GM13977 (cell line): ENCODE data around the gene RNF31.

ENCODE experiments used
- DNase-seq: peaks from one replicate; pipeline ENCODE4 v3.0.0; 2012; ENCODE audit warnings: low spot score
- in situ Hi-C: fragments of 300-500 bp; cut with MboI; formaldehyde crosslinking; loops from one replicate; pipeline ENCODE4 v1.12.0; 2022; ENCODE audit warnings: low sequenced_read_pairs, low pct_unique_long_range_greater_than_20kb, mixed read lengths, inconsistent platforms; ENCODE audit not compliant: unreplicated experiment
- TF ChIP-seq, protein P1 (sequence below): IDR thresholded peaks from 2 replicates; pipeline ENCODE4 v1.5.1; 2012; ENCODE audit warnings: mild to moderate bottlenecking, control low read depth; ENCODE audit not compliant: insufficient read depth; ENCODE audit errors: extremely low read depth, missing control alignments

The RNF31 gene

DNA sequence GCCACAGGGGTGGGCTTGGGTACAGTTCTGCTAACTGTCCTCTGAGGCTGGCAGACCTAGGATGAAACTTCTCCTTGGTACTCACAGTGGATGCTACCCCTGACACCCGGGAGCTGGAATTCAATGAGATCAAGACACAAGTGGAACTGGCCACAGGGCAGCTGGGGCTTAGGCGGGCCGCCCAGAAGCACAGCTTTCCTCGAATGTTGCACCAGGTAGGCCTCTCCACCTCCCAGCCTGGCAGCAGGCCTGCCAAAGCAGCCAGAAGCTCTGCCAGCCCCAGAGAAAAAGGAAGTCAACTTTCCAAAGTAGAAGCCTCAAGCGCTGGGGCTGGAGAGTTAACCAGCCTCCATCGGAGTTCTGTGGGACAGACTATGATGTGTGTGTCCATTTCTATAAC, 30.1 kb upstream of the RNF31 start:
- TF ChIP-seq, protein P1, sequence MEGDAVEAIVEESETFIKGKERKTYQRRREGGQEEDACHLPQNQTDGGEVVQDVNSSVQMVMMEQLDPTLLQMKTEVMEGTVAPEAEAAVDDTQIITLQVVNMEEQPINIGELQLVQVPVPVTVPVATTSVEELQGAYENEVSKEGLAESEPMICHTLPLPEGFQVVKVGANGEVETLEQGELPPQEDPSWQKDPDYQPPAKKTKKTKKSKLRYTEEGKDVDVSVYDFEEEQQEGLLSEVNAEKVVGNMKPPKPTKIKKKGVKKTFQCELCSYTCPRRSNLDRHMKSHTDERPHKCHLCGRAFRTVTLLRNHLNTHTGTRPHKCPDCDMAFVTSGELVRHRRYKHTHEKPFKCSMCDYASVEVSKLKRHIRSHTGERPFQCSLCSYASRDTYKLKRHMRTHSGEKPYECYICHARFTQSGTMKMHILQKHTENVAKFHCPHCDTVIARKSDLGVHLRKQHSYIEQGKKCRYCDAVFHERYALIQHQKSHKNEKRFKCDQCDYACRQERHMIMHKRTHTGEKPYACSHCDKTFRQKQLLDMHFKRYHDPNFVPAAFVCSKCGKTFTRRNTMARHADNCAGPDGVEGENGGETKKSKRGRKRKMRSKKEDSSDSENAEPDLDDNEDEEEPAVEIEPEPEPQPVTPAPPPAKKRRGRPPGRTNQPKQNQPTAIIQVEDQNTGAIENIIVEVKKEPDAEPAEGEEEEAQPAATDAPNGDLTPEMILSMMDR, result no peak
- DNase-seq, result no peak
- in situ Hi-C loops, result no loop called here

DNA sequence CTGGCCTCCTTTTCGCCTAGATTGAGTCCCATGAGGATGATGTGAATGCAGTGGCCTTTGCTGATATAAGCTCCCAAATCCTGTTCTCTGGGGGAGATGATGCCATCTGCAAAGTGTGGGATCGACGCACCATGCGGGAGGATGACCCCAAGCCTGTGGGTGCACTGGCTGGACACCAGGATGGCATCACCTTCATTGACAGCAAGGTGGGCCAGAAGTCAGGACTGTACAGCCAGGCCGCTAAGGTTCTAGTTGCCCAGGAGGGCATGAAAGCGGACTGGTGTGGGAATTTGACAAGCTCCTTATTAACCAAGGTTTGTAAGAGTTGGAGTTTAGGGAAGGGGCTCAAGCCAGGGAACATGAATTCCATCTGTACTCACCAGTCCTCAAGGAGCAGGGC, 27.6 kb upstream of the RNF31 start:
- TF ChIP-seq, protein P1, result no peak
- DNase-seq, result no peak
- in situ Hi-C loops, result no loop called here

DNA sequence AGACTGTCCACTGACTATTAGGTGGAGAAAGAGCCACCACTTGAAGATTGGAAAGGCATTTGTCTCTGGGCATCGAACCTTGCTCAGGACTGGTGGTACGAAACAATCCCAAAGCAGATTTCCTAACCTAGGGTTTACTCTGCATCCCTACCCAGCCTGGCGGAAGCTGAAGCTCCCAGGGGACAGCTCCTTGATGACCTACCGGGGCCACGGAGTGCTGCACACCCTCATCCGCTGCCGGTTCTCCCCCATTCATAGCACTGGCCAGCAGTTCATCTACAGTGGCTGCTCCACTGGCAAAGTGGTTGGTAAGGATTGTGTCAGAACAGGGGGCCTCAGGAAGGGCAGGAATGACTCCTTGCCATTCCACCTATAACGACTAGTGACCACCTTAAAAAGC, 26.1 kb upstream of the RNF31 start:
- TF ChIP-seq, protein P1, result no peak
- in situ Hi-C loops, result no loop called here
- no peak for DNase-seq

DNA sequence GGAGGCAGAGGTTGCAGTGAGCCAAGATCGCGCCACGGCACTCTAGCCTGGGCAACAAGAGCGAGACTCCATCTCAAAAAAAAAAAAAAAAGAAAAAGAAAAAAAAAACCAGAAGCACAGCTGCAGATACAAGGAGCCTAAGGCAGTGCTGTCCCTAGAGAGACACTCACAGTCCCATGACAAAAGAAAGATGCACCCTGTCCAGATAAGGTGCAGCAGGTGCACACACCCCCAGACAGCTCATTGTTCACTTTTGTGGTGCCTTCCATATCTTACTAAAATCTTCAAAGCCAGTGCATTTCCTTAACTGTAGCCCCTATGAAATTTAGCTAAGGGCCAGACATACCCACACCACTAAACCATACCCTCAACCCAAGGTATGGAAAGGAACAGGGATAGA, 24.9 kb upstream of the RNF31 start:
- no peak for DNase-seq
- TF ChIP-seq, protein P1, result no peak
- in situ Hi-C loops, result no loop called here

DNA sequence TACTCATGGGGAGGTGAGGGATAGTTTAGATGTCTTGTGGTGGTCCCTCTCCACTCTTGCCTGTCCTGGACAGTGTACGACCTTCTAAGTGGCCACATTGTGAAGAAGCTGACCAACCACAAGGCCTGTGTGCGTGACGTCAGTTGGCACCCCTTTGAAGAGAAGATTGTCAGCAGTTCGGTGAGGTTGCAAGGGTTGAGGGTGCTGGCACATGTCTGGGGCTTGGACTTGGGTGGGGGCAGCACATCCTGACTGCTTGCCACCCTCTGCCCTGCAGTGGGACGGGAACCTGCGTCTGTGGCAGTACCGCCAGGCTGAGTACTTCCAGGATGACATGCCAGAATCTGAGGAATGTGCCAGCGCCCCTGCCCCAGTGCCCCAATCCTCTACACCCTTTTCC, 24.4 kb upstream of the RNF31 start:
- in situ Hi-C loops, result no loop called here
- no peak for DNase-seq
- TF ChIP-seq, protein P1, result no peak

DNA sequence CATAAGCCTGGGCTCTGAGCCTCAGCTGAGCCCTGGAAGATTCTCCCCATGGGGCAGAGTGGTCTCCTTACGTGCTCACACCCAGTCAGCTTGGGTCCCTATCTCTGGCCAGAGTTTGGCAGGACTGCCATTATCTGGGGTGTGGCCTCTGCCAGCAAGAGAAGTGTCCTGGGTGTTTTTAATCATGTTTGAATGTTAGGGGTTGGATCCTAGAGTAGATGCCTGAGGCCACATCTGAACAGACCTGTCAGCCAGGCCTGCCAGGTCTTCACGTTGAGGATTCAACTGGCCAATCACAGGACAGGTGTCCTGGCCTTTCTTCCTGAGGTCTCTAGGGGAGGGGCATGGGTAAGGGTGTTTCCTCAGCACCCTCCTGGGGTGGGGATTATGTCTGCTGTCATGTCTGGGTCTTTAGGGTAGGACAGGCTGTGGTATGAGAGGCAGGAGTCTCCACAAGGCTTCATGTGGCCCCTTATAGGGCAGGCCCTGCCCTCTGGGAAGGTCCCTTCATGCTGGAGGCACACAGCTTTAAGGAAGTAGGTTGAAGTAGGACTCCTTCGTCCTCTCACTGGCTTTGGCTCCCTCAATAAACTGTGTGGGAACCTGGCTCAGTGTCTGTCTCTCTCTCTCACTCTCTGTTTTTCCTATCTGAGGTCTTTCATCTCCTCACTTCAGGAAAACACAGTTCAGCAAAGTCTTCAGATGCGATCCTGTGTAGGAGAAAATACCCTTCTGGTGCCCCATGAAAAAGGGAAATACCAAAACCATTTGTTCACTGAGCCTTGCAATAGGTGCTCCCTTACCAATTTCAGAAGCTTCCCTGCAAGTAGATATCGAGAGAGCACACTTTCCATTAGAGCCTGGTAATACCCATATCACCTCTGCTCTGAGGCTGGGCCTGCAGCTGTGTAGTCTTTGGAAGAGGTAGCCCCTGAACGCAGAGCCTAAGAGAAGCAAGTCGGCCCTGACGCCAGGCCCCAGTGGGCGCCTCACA, 23.6 kb upstream of the RNF31 start:
- in situ Hi-C loops, result no loop called here
- TF ChIP-seq, protein P1, result no peak
- no peak for DNase-seq

DNA sequence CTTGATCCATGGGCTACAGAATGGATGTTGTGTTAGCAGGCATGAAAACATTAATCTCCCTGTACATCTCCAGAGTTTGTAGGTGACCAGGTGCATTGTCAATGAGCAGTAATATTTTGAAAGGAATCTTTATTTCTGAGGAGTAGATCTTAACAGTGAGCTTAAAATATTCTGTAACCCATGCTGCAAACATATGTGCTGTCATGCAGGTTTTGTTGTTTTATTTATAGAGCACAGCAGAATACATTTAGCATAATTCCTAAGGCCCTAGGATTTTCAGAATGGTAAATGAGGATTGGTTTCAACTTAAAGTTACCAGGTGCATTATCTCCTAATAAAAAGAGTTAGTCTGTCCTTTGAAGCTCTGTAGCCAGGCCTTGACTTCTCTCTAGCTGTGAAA, 20.4 kb upstream of the RNF31 start:
- TF ChIP-seq, protein P1, result no peak
- no peak for DNase-seq
- in situ Hi-C loops, result no loop called here
